K562 (cell line): ENCODE data around the gene RPS2. TPM values are rescaled to one million over a fixed set of nuclear protein-coding genes. Genes with fewer than 3 reads are reported as not detected.

Experiments used
- AFF1 ChIP-seq, 2 experiments: fragments of 450-650 bp; IDR thresholded peaks; 2 replicates each; pipeline ENCODE4 v1.6.1; 2018; ENCODE audit warnings: mild to moderate bottlenecking in 2 of 2, low read depth in 1 of 2; ENCODE audit not compliant: partially characterized antibody in 2 of 2
- ARNT ChIP-seq, 2 experiments: fragments of 450-650 bp; IDR thresholded peaks; 2 replicates each; pipeline ENCODE4 v1.6.1; 2016; ENCODE audit warnings: mild to moderate bottlenecking in 1 of 2
- CBFA2T2 ChIP-seq: fragments of 450-650 bp; conservative IDR thresholded peaks from 2 replicates; pipeline ENCODE4 v1.6.1; 2017; ENCODE audit warnings: mild to moderate bottlenecking
- GABPB1 ChIP-seq: sonication (generic); formaldehyde crosslinking; IDR thresholded peaks from 2 replicates; pipeline ENCODE4 v1.8.0; 2022; ENCODE audit warnings: mild to moderate bottlenecking, missing genetic modification reagents
- KLF10 ChIP-seq: fragments of 250-450 bp; sonication (Bioruptor Pico); IDR thresholded peaks from 2 replicates; pipeline ENCODE4 v1.6.1; 2021; ENCODE audit warnings: matching md5 sums
- MAFF ChIP-seq: IDR thresholded peaks from 2 replicates; pipeline ENCODE4 v1.6.1; 2012; ENCODE audit warnings: low read length, improper control_type of control experiment
- MLLT1 ChIP-seq, 2 experiments: fragments of 450-650 bp; IDR thresholded peaks; 2 replicates each; pipeline ENCODE4 v1.6.1; 2016
- RBM22 ChIP-seq: fragments of 200-400 bp; formaldehyde crosslinking; IDR thresholded peaks from 2 replicates; pipeline ENCODE4 v1.6.1; 2018; ENCODE audit warnings: low read length, low read depth; ENCODE audit not compliant: poor library complexity, severe bottlenecking
- RERE ChIP-seq: sonication (generic); formaldehyde crosslinking; IDR thresholded peaks from 2 replicates; pipeline ENCODE4 v1.8.0; 2023; ENCODE audit warnings: missing genetic modification reagents, mild to moderate bottlenecking, borderline replicate concordance
- RNF2 ChIP-seq: sonication (generic); IDR thresholded peaks from 2 replicates; pipeline ENCODE4 v1.6.1; 2016
- SMARCA5 ChIP-seq: fragments of 450-650 bp; IDR thresholded peaks from 2 replicates; pipeline ENCODE4 v1.6.1; 2016
- TAF15 ChIP-seq: fragments of 200-400 bp; formaldehyde crosslinking; IDR thresholded peaks from 2 replicates; pipeline ENCODE4 v1.6.1; 2017; ENCODE audit warnings: mild to moderate bottlenecking, low read depth, low read length, moderate library complexity
- TRIM25 ChIP-seq: fragments of 450-650 bp; IDR thresholded peaks from 2 replicates; pipeline ENCODE4 v1.7.0; 2016; ENCODE audit warnings: borderline replicate concordance
- XRCC3 ChIP-seq: fragments of 450-650 bp; IDR thresholded peaks from 2 replicates; pipeline ENCODE4 v1.6.1; 2017; ENCODE audit warnings: mild to moderate bottlenecking, moderate library complexity
- ZBED1 ChIP-seq: IDR thresholded peaks from 2 replicates; pipeline ENCODE4 v1.6.1; 2014
- ZNF24 ChIP-seq: fragments of 450-650 bp; IDR thresholded peaks from 2 replicates; pipeline ENCODE4 v1.6.1; 2016
- ZNF324 ChIP-seq: fragments of 250-450 bp; sonication (Bioruptor Pico); IDR thresholded peaks from 2 replicates; pipeline ENCODE4 v1.4.0; 2020; ENCODE audit warnings: mild to moderate bottlenecking
- polyA plus RNA-seq, 8 experiments: library from polyadenylated mRNA; depleted of rRNA in 4 of 8; stranded (reverse) in 5 of 8; unstranded in 3 of 8; fragments of >200 nt; fragmentation: Nextera tagmentation in 2 of 8; fragmentation: Illumina TruSeq in 1 of 8; extraction: Ambion mirVana in 2 of 8; extraction: Trizol in 1 of 8; gene quantifications; 2 replicates each; pipeline versions ENCODE4 v1.2.1 to v1.2.3, GENCODE V29; 2011 to 2014; ENCODE audit warnings: inconsistent platforms in 1 of 8, missing spikeins in 1 of 8
- total RNA-seq, 7 experiments: library from RNA; depleted of rRNA in 6 of 7; stranded (reverse); fragments of >200 nt in 6 of 7; fragmentation: Illumina TruSeq in 2 of 7; extraction: Trizol in 2 of 7; gene quantifications; 2 replicates each; pipeline versions ENCODE4 v1.2.1 to v1.2.3, GENCODE V29; 2011 to 2021; ENCODE audit warnings: low replicate concordance in 1 of 7

Gene RPS2
- total and polyA plus RNA-seq, 9 of the 15 experiments (the other 6 are each of a cell fraction or from before 2014, with no cell fraction given), result 834 to 4,794 (median 3,793) TPM

GRCh38 chr16:1929578-1930337 is 34.9 kb downstream of the RPS2 start (continued):
- TF ChIP-seq AFF1 (IDR thresholded peaks at IDR 0.05; ENCODE audit: low read depth in 1 of 2, partially characterized antibody in 2 of 2) (no peak), KLF10 (CRISPR knock-in tag) (no peak), ZNF24 (peak; percentile 53; the same call in 1 of the 2 replicates), ARNT (IDR thresholded peaks at IDR 0.05) (no peak), CBFA2T2 (no peak), RNF2 (peak; percentile 75), XRCC3 (no peak), RERE (CRISPR knock-in tag) (no peak), RBM22 (no peak), SMARCA5 (no peak), ZBED1 (no peak), TRIM25 (no peak), ZNF324 (CRISPR knock-in tag) (no peak), MAFF (no peak), GABPB1 (no peak; the same call in 1 of the 2 replicates), MLLT1 (IDR thresholded peaks at IDR 0.05) (no peak), TAF15 (no peak)
